SK-N-SH treated with all-trans-retinoic acid at 6 μM for 48 hours (cell line): ENCODE results near the gene FAM118A.

Experiments
- CSRNP3 ChIP-seq: fragments of 250-450 bp; sonication (Bioruptor Pico); IDR thresholded peaks from 2 replicates; pipeline ENCODE4 v1.5.1; 2021; ENCODE audit warnings: mild to moderate bottlenecking, moderate library complexity
- PATZ1 ChIP-seq: fragments of 250-450 bp; sonication (Bioruptor Pico); IDR thresholded peaks from 2 replicates; pipeline ENCODE4 v1.8.0; 2020; ENCODE audit warnings: mild to moderate bottlenecking, moderate library complexity, borderline replicate concordance
- RARB ChIP-seq: fragments of 250-450 bp; sonication (Bioruptor Pico); IDR thresholded peaks from 2 replicates; pipeline ENCODE4 v1.8.0; 2021; ENCODE audit warnings: mild to moderate bottlenecking, moderate library complexity
- SNAI2 ChIP-seq: fragments of 250-450 bp; sonication (Bioruptor Pico); IDR thresholded peaks from 2 replicates; pipeline ENCODE4 v1.5.0; 2020; ENCODE audit warnings: mild to moderate bottlenecking, moderate library complexity
- ZC3H10 ChIP-seq: fragments of 250-450 bp; sonication (Bioruptor Pico); IDR thresholded peaks from 2 replicates; pipeline ENCODE4 v1.5.1; 2021; ENCODE audit warnings: mild to moderate bottlenecking, moderate library complexity

GRCh38 chr22:45286854-45287551, 22.7 kb upstream of the FAM118A start:
- TF ChIP-seq SNAI2 (CRISPR knock-in tag) (no peak), PATZ1 (no peak), RARB (CRISPR knock-in tag) (no peak), CSRNP3 (CRISPR knock-in tag) (no peak), ZC3H10 (CRISPR knock-in tag) (no peak)
